Activated CD4-positive, alpha-beta T cell treated with anti-CD3 and anti-CD28 coated beads, Interleukin-2, amount 50 U/mL, for 48 hours (primary cell): ENCODE results near the gene LRGUK.

Source experiments
- DNase-seq, 2 experiments: peaks; one replicate each; pipeline ENCODE4 v3.0.0-alpha.2; 2020

The LRGUK gene

GRCh38 chr7:134308548-134308947 lies 181.4 kb downstream of the LRGUK start:
- DNase-seq = no peak

GRCh38 chr7:134311807-134312206 lies 184.7 kb downstream of the LRGUK start:
- DNase-seq = no peak

- DNase-seq = no peak
These were observed 185.6 kb downstream of the LRGUK start for GRCh38 chr7:134312717-134313116.

GRCh38 chr7:134313543-134313942 lies 186.4 kb downstream of the LRGUK start:
- no peak for DNase-seq
